ENCODE measurements around the gene MED12L.

MED12L gene

GRCh38 chr3:151297429-151297828, 212.0 kb downstream of the MED12L start:
- no peak for DNase-seq

GRCh38 chr3:151299006-151299405, 213.5 kb downstream of the MED12L start:
- DNase-seq: no peak

- no peak for DNase-seq
These were observed 215.1 kb downstream of the MED12L start for GRCh38 chr3:151300539-151300938.

DNA sequence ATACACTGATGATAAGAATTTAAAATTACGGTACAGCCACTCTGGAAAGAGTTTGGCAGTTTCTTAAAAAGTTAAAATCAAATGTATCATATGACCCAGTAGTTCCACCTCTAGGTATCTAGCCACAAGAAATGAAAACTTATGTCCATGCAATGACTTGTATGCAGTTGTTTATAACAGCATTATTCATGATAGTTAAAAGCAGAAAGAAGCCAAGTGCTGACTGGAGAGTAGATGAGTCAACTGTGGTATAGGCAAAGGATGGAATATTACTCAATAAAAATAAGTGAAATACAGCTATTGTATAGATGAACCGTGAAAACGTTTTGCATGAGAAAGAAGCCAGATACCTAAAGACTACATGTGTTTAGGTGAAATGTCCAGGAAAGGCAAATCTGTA, 216.3 kb downstream of the MED12L start:
- DNase-seq: no peak

DNA sequence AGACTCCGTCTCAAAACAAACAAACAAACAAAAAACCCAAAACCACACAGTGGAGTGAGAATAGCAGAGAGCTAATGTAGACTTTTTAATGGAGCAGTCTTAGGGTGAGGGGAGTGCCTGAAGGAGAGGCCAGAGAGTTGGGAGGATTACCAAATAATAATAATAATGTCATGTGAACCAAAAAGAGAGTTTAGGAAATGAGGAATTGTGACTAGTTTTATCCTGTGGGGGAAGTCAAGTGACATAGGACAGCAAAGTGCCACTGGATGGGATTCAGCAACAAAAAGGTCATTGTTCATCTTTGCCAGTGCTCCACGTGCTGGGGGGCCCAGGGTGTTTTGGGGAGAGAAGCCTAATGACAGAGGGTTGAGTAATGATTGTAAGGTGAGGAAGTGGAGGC, 218.3 kb downstream of the MED12L start:
- DNase-seq: no peak

GRCh38 chr3:151305060-151305774, 219.8 kb downstream of the MED12L start:
- DNase-seq: no peak

- no peak for DNase-seq
These were observed 220.3 kb downstream of the MED12L start for GRCh38 chr3:151305775-151306151.

GRCh38 chr3:151306168-151306810, 220.8 kb downstream of the MED12L start:
- DNase-seq: no peak

- no peak for DNase-seq
These were observed 221.7 kb downstream of the MED12L start for GRCh38 chr3:151307131-151307530.

- no peak for DNase-seq
These were observed 222.4 kb downstream of the MED12L start for GRCh38 chr3:151307583-151308488.

DNA sequence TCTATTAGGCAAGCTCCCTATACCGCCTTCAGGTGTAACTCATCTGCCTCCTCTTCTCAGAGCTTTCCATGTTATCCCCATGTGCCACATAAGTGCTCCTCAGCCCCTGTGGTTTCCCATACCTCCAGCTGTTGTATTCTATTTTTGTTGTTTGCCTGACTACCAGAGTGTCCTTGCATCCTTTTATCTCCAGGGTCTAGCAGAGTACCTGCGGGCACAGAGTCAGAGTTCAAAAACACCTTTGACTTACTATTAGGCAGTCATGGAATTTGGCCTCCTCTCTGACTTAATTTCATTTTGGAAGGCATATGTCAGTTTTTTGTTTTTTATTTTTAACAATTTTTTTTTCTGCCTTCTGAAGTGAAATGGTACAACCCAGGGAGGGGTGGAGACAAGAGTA, 224.1 kb downstream of the MED12L start:
- DNase-seq: no peak

GRCh38 chr3:151312972-151313371, 227.5 kb downstream of the MED12L start:
- DNase-seq: no peak

- no peak for DNase-seq
These were observed 228.7 kb downstream of the MED12L start for GRCh38 chr3:151314137-151314536.

- DNase-seq: no peak
These were observed 229.1 kb downstream of the MED12L start for GRCh38 chr3:151314593-151314992.

DNA sequence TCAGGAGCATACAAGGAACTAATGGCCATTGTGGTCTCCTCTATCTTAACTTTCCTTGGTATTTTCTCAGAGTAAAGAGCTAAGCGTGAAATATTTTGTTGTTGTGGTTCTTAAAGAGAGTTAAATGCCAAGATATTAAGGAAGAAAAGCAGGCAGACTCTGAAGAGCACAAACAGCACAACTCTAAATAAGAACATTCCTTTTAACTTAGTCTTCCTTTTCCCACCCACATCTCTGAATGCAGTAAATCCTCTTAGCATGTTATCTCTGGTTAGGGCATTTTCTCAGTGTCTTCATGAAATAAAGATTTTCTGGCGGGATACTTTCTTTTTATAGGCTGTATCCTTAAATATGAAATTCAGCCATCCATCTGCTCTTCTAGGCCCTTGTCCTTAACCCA, 229.7 kb downstream of the MED12L start:
- DNase-seq: no peak

DNA sequence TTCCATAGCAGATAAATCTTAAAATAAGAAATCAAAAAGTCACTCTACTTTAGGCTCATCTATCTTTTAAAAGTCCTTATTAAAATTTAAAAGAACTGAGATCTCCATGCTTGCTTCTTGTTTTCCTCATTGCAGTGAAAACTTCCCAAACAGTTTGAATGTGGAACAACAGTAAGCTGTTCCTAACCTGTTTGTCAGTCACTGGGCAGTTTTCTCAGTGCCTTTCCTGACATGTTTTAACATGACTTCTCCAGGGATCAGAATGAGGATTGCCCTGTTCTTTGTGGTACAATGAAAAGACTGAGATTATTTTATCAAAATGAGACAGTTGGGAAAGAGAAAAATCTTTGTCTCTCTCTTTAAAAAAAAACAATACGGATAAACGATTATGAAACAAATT, 230.4 kb downstream of the MED12L start:
- no peak for DNase-seq

DNA sequence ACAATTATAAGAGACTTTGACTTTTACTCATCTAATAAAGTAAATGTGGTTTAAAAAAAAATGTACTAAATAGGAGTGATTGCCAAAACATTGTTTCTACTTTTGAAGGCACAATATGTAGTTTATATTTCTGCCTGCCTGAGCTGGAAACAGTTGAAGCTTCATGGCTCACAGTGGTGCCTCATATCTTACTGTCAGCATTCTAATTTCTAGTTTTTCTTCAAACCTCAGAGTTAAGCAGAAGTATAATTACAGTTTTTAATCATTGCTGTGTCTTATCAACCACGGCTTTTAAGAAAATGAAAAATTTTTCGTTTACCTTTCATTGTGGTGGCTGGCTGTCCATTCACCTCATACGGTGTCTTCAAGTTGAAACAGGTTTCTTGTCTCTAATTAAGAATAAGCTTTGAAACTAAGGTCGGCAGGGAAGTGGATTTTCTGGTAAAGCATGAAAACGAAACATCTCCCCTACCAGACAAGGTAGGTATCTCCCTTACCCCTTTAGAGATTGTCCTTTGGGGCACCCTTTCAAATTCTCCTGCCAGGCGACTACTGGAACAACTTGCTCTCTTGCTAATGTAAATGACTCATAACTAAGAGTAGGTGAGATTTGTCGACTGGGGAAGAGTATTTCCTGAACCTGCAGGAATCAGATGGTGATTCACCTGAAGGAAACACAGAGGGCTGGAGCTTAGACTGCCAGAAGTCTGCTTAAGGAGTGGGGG, 231.0 kb downstream of the MED12L start, which contains the start of gene GPR87:
GPR87 (minus strand) TSS at position 554 of the 725 bp plus-strand sequence. CDS start 16,720 bp downstream, outside the sequence.
- no peak for DNase-seq

- DNase-seq: no peak
These were observed 232.8 kb downstream of the MED12L start for GRCh38 chr3:151318313-151318712.

DNA sequence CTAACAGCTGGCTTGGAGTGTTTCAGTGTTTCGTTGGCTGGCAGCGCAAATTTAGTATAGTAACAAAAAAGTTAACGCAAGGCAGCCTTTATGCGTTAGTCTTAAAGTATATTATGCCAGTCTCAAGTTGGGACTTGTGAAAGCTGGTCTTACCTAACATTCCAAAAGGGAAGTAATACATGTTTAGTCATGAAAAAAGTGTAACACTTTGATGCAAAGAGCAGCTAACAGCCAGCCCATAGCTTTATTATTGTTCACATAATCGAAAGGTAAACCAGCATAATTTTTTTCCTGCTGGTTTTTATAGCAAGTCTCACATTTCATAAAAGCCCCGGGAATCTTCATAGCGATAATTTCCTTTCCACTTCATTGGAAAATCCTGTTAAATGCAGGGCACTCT, 233.5 kb downstream of the MED12L start:
- DNase-seq: no peak

- no peak for DNase-seq
These were observed 234.2 kb downstream of the MED12L start for GRCh38 chr3:151319628-151320027.

- DNase-seq: no peak
These were observed 234.7 kb downstream of the MED12L start for GRCh38 chr3:151320131-151320530.

- DNase-seq: no peak
These were observed 236.1 kb downstream of the MED12L start for GRCh38 chr3:151321526-151321925.

- DNase-seq: no peak
These were observed 237.0 kb downstream of the MED12L start for GRCh38 chr3:151322511-151322910.

All from CD4-positive, alpha-beta T cell treated with Interferon alpha-2 for 1 hour (primary cell).